Measurements from ENCODE around the gene DOCK9.

The DOCK9 gene

GRCh38 chr13:98787173-98787572 is 190.7 kb downstream of the DOCK9 start:
- no peaks in the 10 kb centered on the region for H3K79me2 ChIP-seq (ENCODE audit: insufficient read depth, low read depth)
- no peaks in the 10 kb centered on the region for H3K27me3 ChIP-seq (ENCODE audit: insufficient read depth, low read depth)
- no peak overlapping the region for H2AFZ ChIP-seq (ENCODE audit: low read depth)
- no peak overlapping the region for H3K9ac ChIP-seq
- no peak for TF ChIP-seq CTCF (conservative IDR thresholded peaks at IDR 0.05; ENCODE audit: low read depth, low read length)
- H3K4me2 ChIP-seq, result no peak overlapping the region
- H3K36me3 ChIP-seq (ENCODE audit: insufficient read depth), result no peaks in the 10 kb centered on the region
- no peaks in the 10 kb centered on the region for H4K20me1 ChIP-seq (ENCODE audit: insufficient read depth)
- H3K4me1 ChIP-seq (ENCODE audit: low read depth, poor library complexity, severe bottlenecking), result no peaks in the 10 kb centered on the region
- no peak overlapping the region for H3K4me3 ChIP-seq (IDR thresholded peaks at IDR 0.05; ENCODE audit: insufficient read depth, low read depth, low read length)
- no peak overlapping the region for H3K27ac ChIP-seq

- H3K79me2 ChIP-seq (ENCODE audit: insufficient read depth, low read depth), result no peaks in the 10 kb centered on the region
- no peaks in the 10 kb centered on the region for H4K20me1 ChIP-seq (ENCODE audit: insufficient read depth)
- H3K9ac ChIP-seq, result no peak overlapping the region
- no peak overlapping the region for H3K4me3 ChIP-seq (IDR thresholded peaks at IDR 0.05; ENCODE audit: insufficient read depth, low read depth, low read length)
- no peak overlapping the region for H3K27ac ChIP-seq
- no peaks in the 10 kb centered on the region for H3K27me3 ChIP-seq (ENCODE audit: insufficient read depth, low read depth)
- TF ChIP-seq CTCF (conservative IDR thresholded peaks at IDR 0.05; ENCODE audit: low read depth, low read length), result no peak
- no peaks in the 10 kb centered on the region for H3K36me3 ChIP-seq (ENCODE audit: insufficient read depth)
- H3K4me2 ChIP-seq, result no peak overlapping the region
- no peak overlapping the region for H2AFZ ChIP-seq (ENCODE audit: low read depth)
- no peaks in the 10 kb centered on the region for H3K4me1 ChIP-seq (ENCODE audit: low read depth, poor library complexity, severe bottlenecking)
Observed at GRCh38 chr13:98786023-98786422, 191.8 kb downstream of the DOCK9 start.

GRCh38 chr13:98785405-98785804 is 192.5 kb downstream of the DOCK9 start:
- Histone ChIP-seq H3K36me3 (ENCODE audit: insufficient read depth) (no peaks in the 10 kb centered on the region), H4K20me1 (ENCODE audit: insufficient read depth) (no peaks in the 10 kb centered on the region), H3K27me3 (ENCODE audit: insufficient read depth, low read depth) (no peaks in the 10 kb centered on the region), H3K79me2 (ENCODE audit: insufficient read depth, low read depth) (no peaks in the 10 kb centered on the region), H3K9ac (no peak overlapping the region), H3K4me2 (no peak overlapping the region), H3K4me3 (IDR thresholded peaks at IDR 0.05; ENCODE audit: insufficient read depth, low read depth, low read length) (no peak overlapping the region), H3K27ac (no peak overlapping the region), H3K4me1 (ENCODE audit: low read depth, poor library complexity, severe bottlenecking) (no peaks in the 10 kb centered on the region), H2AFZ (ENCODE audit: low read depth) (no peak overlapping the region)
- TF ChIP-seq CTCF (conservative IDR thresholded peaks at IDR 0.05; ENCODE audit: low read depth, low read length), result no peak

GRCh38 chr13:98784666-98785065 is 193.2 kb downstream of the DOCK9 start:
- Histone ChIP-seq H4K20me1 (ENCODE audit: insufficient read depth) (no peaks in the 10 kb centered on the region), H3K4me2 (no peak overlapping the region), H3K27ac (no peak overlapping the region), H3K36me3 (ENCODE audit: insufficient read depth) (no peaks in the 10 kb centered on the region), H2AFZ (ENCODE audit: low read depth) (no peak overlapping the region), H3K4me1 (ENCODE audit: low read depth, poor library complexity, severe bottlenecking) (no peaks in the 10 kb centered on the region), H3K79me2 (ENCODE audit: insufficient read depth, low read depth) (no peaks in the 10 kb centered on the region), H3K4me3 (IDR thresholded peaks at IDR 0.05; ENCODE audit: insufficient read depth, low read depth, low read length) (no peak overlapping the region), H3K27me3 (ENCODE audit: insufficient read depth, low read depth) (no peaks in the 10 kb centered on the region), H3K9ac (no peak overlapping the region)
- TF ChIP-seq CTCF (conservative IDR thresholded peaks at IDR 0.05; ENCODE audit: low read depth, low read length), result no peak
